Stimulated activated CD8-positive, alpha-beta memory T cell treated with anti-CD3 and anti-CD28 coated beads, Interleukin-4, amount 100 ng/mL, for 48 hours (primary cell): ENCODE measurements around the gene PFN4.
A peak's percentile ranks its signal among the peaks of the same experiment; 100 is the strongest.
"Not testable (repeated sequence)": the region's sequence is repeated elsewhere in the genome, so short reads cannot be mapped to it uniquely, and the experiment has no call there.

Experiments
- DNase-seq: peaks from one replicate; pipeline ENCODE4 v3.0.0-alpha.2; 2020

Gene PFN4

GRCh38 chr2:24123195-24123921 is at the start of gene PFN4, which contains the start of gene FAM228B:
PFN4 (minus strand) TSS chr2:24123334; CDS start chr2:24122535, 799 bp downstream.
FAM228B (plus strand) TSS chr2:24123469; CDS start chr2:24124362, 893 bp downstream.
- DNase-seq, result peak; percentile 80

- DNase-seq, result no peak
Observed at GRCh38 chr2:24169023-24169422, 45.9 kb upstream of the PFN4 start.

GRCh38 chr2:24164416-24164973 is 41.4 kb upstream of the PFN4 start:
- DNase-seq, result peak; percentile 75

- DNase-seq, result no peak
Observed at GRCh38 chr2:24163601-24164000, 40.5 kb upstream of the PFN4 start.

- DNase-seq, result no peak
Observed at GRCh38 chr2:24163186-24163585, 40.1 kb upstream of the PFN4 start.

- no peak for DNase-seq
Observed at GRCh38 chr2:24162494-24162893, 39.4 kb upstream of the PFN4 start.

- DNase-seq, result no peak
Observed at GRCh38 chr2:24160761-24161160, 37.6 kb upstream of the PFN4 start.

- DNase-seq, result no peak
Observed at GRCh38 chr2:24159708-24160107, 36.6 kb upstream of the PFN4 start.

GRCh38 chr2:24158131-24158530 is 35.0 kb upstream of the PFN4 start:
- no peak for DNase-seq

GRCh38 chr2:24153478-24153877 is 30.3 kb upstream of the PFN4 start:
- DNase-seq, result no peak

- no peak for DNase-seq
Observed at GRCh38 chr2:24152413-24153197, 29.5 kb upstream of the PFN4 start.

- no peak for DNase-seq
Observed at GRCh38 chr2:24147364-24147763, 24.2 kb upstream of the PFN4 start.

GRCh38 chr2:24140305-24140704 is 17.2 kb upstream of the PFN4 start:
- DNase-seq, result not testable (repeated sequence)

- DNase-seq, result no peak
Observed at GRCh38 chr2:24132543-24132942, 9.4 kb upstream of the PFN4 start.

GRCh38 chr2:24125956-24126355 is 2.8 kb upstream of the PFN4 start:
- no peak for DNase-seq

- no peak for DNase-seq
Observed at GRCh38 chr2:24123922-24124580, 917 bp upstream of the PFN4 start.

- no peak for DNase-seq
Observed at GRCh38 chr2:24122366-24123194, 554 bp downstream of the PFN4 start.

GRCh38 chr2:24121469-24121868 is 1.7 kb downstream of the PFN4 start:
- DNase-seq, result no peak

- DNase-seq, result no peak
Observed at GRCh38 chr2:24121066-24121465, 2.1 kb downstream of the PFN4 start.

- DNase-seq, result no peak
Observed at GRCh38 chr2:24117902-24118301, 5.2 kb downstream of the PFN4 start.

GRCh38 chr2:24115057-24115456 is 8.1 kb downstream of the PFN4 start:
- no peak for DNase-seq

GRCh38 chr2:24111407-24111901 is 11.7 kb downstream of the PFN4 start:
- DNase-seq, result no peak
